Activated CD4-positive, alpha-beta T cell treated with anti-CD3 and anti-CD28 coated beads for 48 hours (primary cell): ENCODE data around the gene RNASEH2B.

Experiments used
- DNase-seq: peaks from one replicate; pipeline ENCODE4 v3.0.0-alpha.2; 2020

RNASEH2B gene

GRCh38 chr13:50908371-50908770 is 1.2 kb upstream of the RNASEH2B start:
- no peak for DNase-seq

GRCh38 chr13:50910485-50910805 is 854 bp downstream of the RNASEH2B start:
- no peak for DNase-seq

- no peak for DNase-seq
These were observed 1.6 kb downstream of the RNASEH2B start for GRCh38 chr13:50911081-50911631.

GRCh38 chr13:50911937-50912795 is 2.6 kb downstream of the RNASEH2B start:
- peak; percentile 96 for DNase-seq

DNA sequence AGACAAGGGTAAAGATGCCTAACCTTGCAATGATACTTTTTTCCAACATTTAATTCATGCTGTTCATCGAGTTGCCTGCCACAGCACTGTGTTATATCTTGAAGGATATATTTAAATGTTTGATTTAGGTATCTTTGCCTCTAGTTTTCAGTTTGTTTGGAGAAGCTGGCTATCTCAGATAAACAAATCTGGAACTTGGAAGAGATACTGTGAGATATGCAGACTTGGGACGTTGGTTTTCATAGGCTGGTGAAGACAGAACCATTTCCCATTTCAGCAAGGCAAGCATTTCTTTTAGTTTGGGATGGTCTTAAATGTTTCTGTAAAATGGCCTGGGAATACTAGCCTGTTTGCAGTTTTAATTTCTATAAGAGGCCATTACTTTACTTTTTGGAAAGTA is 3.3 kb downstream of the RNASEH2B start:
- no peak for DNase-seq

- no peak for DNase-seq
These were observed 4.6 kb downstream of the RNASEH2B start for GRCh38 chr13:50914176-50914700.

DNA sequence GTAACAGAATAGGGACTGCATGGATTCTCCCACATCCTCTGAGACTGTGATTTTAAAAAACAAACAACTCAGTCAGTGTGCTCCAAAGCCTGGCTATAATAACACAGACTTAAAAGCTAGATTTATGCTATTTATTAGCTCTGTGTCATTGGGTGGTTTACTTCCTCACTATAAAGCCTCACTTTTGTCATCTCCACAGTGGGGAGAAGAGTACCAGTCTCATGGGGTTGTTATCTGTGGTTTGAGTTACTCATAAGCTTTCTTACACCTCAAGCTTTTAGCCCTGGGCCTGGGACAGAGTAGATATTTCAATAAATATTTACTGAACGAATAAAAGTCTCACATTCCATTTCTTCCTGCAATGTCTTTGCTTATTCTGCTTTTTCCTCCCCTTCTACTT is 5.3 kb downstream of the RNASEH2B start:
- DNase-seq, result no peak

- peak; percentile 55 for DNase-seq
These were observed 6.0 kb downstream of the RNASEH2B start for GRCh38 chr13:50915565-50915964.

DNA sequence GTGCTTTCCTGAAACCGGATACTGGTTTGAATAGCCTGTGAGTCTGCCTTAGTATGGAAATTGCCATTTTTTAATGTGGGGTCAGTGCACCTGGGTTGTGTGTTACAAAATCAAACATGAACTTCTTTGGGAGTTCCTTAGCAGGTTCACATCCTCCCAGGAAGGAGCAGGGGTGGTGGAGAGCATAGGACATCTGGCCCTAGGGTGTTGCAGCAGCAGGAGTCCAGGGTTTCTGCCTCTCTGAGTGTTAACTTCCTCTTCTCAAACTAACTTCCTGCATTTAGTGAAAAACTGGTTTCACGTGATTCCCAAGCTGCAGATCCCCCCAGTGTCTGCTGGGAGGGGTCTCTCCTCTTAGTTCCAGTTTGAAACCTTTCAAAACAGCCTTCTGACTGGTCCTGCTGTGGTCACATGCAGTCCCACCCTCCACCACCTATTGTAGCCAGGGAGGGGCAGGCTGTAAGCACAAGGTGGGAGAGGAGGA is 7.2 kb downstream of the RNASEH2B start:
- DNase-seq, result no peak

DNA sequence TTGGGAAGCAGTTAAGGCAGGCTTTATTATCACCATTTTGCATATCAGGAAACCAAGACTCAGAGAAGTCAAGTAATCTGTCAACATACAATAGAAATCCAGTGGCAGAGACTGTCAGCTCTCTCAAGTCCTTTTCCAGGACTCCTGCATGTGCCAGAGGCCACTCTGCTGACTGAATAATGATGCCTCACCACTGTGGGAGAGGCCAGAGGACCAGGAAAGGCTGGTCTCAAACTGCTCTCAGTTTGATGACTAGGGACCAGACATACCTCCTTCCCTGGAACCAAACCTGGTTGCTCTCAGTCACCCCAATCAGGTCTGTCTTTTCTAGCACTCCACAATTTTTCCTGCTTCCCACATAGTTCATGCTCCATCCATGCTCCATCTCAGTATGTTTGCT is 8.0 kb downstream of the RNASEH2B start:
- no peak for DNase-seq

GRCh38 chr13:50918567-50918966 is 9.0 kb downstream of the RNASEH2B start:
- DNase-seq, result no peak

- no peak for DNase-seq
These were observed 9.7 kb downstream of the RNASEH2B start for GRCh38 chr13:50919277-50919676.

DNA sequence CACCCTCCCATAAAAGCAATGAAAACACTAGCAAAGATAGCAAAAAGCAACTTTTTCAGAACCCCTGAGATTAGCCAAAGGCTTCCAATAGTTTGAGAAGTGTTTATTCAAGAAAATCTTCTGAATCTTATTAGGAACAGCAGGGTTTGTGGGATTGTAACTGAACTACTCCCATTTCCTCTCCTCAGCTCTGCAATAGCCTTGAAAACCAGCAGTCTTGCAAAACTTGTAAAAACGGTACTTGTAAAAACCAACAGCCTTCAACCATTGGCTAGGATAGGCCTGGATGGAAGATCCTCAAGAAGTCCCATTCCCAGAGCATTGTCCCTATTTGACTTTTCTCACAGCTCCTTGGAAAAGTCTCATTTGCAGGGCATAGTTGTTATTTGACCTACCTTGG is 12.1 kb downstream of the RNASEH2B start:
- no peak for DNase-seq

- DNase-seq, result no peak
These were observed 13.7 kb downstream of the RNASEH2B start for GRCh38 chr13:50923272-50923671.

GRCh38 chr13:50924025-50924424 is 14.4 kb downstream of the RNASEH2B start:
- no peak for DNase-seq

DNA sequence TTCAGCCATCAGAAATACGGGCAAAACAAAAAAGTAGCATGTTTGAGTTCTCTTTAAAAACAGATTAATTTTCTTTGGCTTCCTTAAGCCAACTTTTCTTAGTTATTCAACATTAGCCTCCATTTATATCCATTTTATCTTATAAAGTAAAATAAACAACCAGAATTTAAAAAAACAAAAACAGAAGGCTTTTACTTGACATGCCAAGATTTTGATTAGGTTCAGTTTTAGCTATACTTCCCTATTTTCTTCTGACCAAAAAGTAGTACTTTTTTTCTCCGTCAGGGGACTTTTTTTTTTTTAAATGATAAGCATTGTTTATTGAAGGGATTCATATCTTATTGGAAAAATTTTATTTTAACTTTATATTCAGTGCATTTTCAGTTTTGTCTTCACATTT is 18.1 kb downstream of the RNASEH2B start:
- no peak for DNase-seq

DNA sequence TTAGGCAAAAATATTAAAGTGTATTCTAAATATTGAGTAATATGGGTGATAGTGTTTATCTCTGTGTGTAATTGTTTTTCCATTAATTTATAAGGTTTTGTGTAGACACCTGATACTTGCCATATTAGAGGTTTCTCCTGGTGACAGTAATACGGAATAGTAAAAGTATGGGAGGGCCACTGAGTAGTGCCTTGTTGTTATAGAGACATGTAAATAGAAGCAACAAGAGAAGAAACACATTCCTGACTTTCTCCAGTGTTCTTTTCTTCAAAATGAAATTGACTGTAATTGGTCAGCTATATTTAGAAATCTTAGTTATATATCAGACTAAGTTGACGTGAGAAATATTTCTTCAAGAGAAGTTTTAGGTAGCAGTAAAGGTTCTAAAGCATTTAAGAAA is 18.5 kb downstream of the RNASEH2B start:
- no peak for DNase-seq

- DNase-seq, result no peak
These were observed 19.3 kb downstream of the RNASEH2B start for GRCh38 chr13:50928659-50929462.

GRCh38 chr13:50932091-50932490 is 22.5 kb downstream of the RNASEH2B start:
- DNase-seq, result no peak

- DNase-seq, result no peak
These were observed 25.3 kb downstream of the RNASEH2B start for GRCh38 chr13:50934735-50935435.

- no peak for DNase-seq
These were observed 27.1 kb downstream of the RNASEH2B start for GRCh38 chr13:50936679-50937078.

DNA sequence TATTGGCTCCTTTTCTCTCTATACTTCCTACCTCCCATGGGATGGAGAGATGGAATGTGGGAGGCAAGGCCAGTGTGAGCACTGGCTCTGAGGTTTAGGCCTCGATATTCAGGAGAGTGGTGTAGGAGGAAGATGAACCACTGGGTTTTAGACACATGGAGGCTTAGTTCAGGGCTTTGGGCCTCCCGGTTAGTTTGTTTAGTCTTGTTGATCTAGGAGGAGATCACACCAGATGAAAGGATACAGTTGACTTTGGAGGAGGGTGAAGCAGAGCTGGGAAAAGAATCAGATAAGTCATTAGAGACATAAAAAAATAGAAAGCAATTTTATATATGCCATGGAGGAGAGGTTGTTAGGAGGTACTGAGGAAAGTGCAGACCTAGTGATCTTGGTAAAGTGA is 30.9 kb downstream of the RNASEH2B start:
- no peak for DNase-seq

DNA sequence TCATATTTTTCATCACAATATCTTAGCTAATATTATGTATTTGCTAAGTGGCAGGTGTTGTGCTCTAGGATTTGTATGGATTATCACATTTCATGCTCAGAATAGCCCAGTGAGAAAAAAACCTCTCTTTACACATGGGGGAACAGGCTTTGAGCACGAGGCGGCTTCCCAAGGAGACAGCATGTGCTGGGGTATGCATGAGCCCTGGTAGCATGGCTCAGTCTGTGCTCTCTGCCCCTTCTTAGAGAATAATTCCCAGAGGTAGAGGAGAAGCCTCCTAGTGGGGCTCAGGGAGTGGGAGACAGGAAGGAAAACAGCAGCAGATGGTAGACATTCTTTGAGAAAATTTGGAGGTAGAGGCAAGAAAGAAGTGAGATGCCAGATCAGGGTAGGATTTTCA is 31.6 kb downstream of the RNASEH2B start:
- DNase-seq, result no peak
